Transverse colon (tissue), 4 donors: Measurements from ENCODE around the gene GET3. TPM values are rescaled to one million over a fixed set of nuclear protein-coding genes. Genes with fewer than 3 reads are reported as not detected.
"Not testable (repeated sequence)": the region's sequence is repeated elsewhere in the genome, so short reads cannot be mapped to it uniquely, and the experiment has no call there.

Experiments
- DNase-seq: peaks from one replicate; pipeline ENCODE4 v3.0.0-alpha.2; 2019
- H3K27ac ChIP-seq, 4 donors: fragments of 200-600 bp; sonication (generic); 2 replicates each; pipeline ENCODE4 v1.5.1; 2016 to 2018; ENCODE audit warnings: inconsistent platforms in 4 of 4
- H3K27me3 ChIP-seq: fragments of 200-600 bp; sonication (generic); 2 replicates; pipeline ENCODE4 v1.5.1; 2017; ENCODE audit warnings: inconsistent platforms
- H3K36me3 ChIP-seq, 4 donors: fragments of 200-600 bp; sonication (generic); 2 replicates each; pipeline ENCODE4 v1.5.1; 2017 to 2019; ENCODE audit warnings: inconsistent platforms in 4 of 4
- H3K4me1 ChIP-seq, 4 donors: fragments of 200-600 bp; sonication (generic); 2 replicates each; pipeline ENCODE4 v1.5.1; 2017 to 2020; ENCODE audit warnings: inconsistent platforms in 4 of 4
- H3K4me3 ChIP-seq, 4 donors: fragments of 200-600 bp; sonication (generic); 1 replicate in 1 of 4; 2 replicates in 3 of 4; pipeline versions ENCODE4 v1.5.1 to v1.6.1; 2017 to 2019; ENCODE audit warnings: inconsistent platforms in 4 of 4
- H3K9me3 ChIP-seq, 2 donors: fragments of 200-600 bp; sonication (generic); 2 replicates each; pipeline ENCODE4 v1.5.1; 2017 to 2019; ENCODE audit warnings: inconsistent platforms in 2 of 2
- CTCF ChIP-seq, 5 experiments: fragments of 200-600 bp in 3 of 5; fragments of 450-650 bp in 2 of 5; sonication (generic) in 3 of 5; IDR thresholded peaks; 1 replicate in 2 of 5; 2 replicates in 3 of 5; pipeline ENCODE4 v1.5.1; 2016 to 2017; ENCODE audit warnings: antibody characterized with exemption in 5 of 5, inconsistent platforms in 3 of 5, mild to moderate bottlenecking in 2 of 5, moderate library complexity in 1 of 5
- EP300 ChIP-seq: sonication (generic); formaldehyde crosslinking; IDR thresholded peaks from one replicate; pipeline ENCODE4 v1.6.1; 2017; ENCODE audit warnings: antibody characterized with exemption, low read depth
- POLR2A ChIP-seq: fragments of 450-650 bp; IDR thresholded peaks from one replicate; pipeline ENCODE4 v1.6.1; 2016; ENCODE audit warnings: antibody characterized with exemption, mild to moderate bottlenecking, moderate library complexity
- POLR2AphosphoS5 ChIP-seq, 3 donors: sonication (generic); formaldehyde crosslinking; IDR thresholded peaks; one replicate each; pipeline ENCODE4 v1.6.1; 2016; ENCODE audit warnings: antibody characterized with exemption in 3 of 3
- WGBS, 2 donors: methylation state at CpG; one replicate each; pipeline ENCODE4 v1.1.5; 2018; ENCODE audit warnings: low coverage in 1 of 2; 5-methylcytosine and 5-hydroxymethylcytosine counted together
- in situ Hi-C, 4 donors: fragments of 200-750 bp; cut with MboI; loops; one replicate each; pipeline versions ENCODE4 v1.15.0 to v1.15.1; 2017; ENCODE audit warnings: low sequenced_read_pairs in 3 of 4, low pct_ligation_motif_present in 1 of 4, low pct_unique_long_range_greater_than_20kb in 1 of 4
- intact Hi-C: fragments of 100-400 bp; cut with DNase I; formaldehyde crosslinking; loops from one replicate; pipeline ENCODE4 v1.15.1; 2023; ENCODE audit warnings: low total_unique reads
- total RNA-seq, 4 donors: library from RNA; depleted of rRNA; stranded (reverse); fragments of >200 nt; gene quantifications; one replicate each; pipeline ENCODE4 v1.1.0, GENCODE V29; 2016

GET3 gene
- total RNA-seq, 4 donors from 2014 or later = 18.3 to 75.2 (median 43.6) TPM

- Histone ChIP-seq H3K27ac (peak within 1 kb of the TSS; percentile 80 to 97 (median 88)), H3K4me1 (peaks cover 0 to 19% (median 12%) of the 10 kb centered on the region in 4 donors), H3K9me3 (no peaks in the 10 kb centered on the region), H3K36me3 (peaks cover 0 to 10% (median 3%) of the 10 kb centered on the region in 4 donors), H3K27me3 (no peaks in the 10 kb centered on the region), H3K4me3 (peak within 1 kb of the TSS; percentile 63 to 91 (median 81))
- WGBS, 2 donors = 6 to 15% methylated on average over 3 to 54 of the region's 59 CpGs
- intact Hi-C loops (no loop called here), in situ Hi-C loops (no loop called here)
- no peak for TF ChIP-seq EP300
- no peak for TF ChIP-seq CTCF (IDR thresholded peaks at IDR 0.05)
- peak; percentile 84 to 93 (median 91) for TF ChIP-seq POLR2AphosphoS5 (IDR thresholded peaks at IDR 0.05)
- peak; percentile 76 for TF ChIP-seq POLR2A
- peak; percentile 97 for DNase-seq
Observed at GRCh38 chr19:12696366-12697335, 40.6 kb upstream of the GET3 start, which contains the start of gene FBXW9. Gene FBXW9 (minus strand): TSS chr19:12696631. CDS start chr19:12696581, 50 bp downstream.

- in situ Hi-C loops, H3K27me3 ChIP-seq, H3K4me3 ChIP-seq, H3K9me3 ChIP-seq, DNase-seq, intact Hi-C loops: not testable (repeated sequence)
- Histone ChIP-seq H3K27ac (peak overlapping the region in 1 of 4 donors; percentile 97), H3K36me3 (peaks cover 0 to 18% (median 7%) of the 10 kb centered on the region in 4 donors), H3K4me1 (peaks cover 0 to 19% (median 12%) of the 10 kb centered on the region in 4 donors)
- WGBS, 2 donors = 97% methylated on average over 22 of the region's 22 CpGs; no CpG with 5 or more reads in 1 of the 2 donors
Observed at GRCh38 chr19:12697425-12697824, 39.9 kb upstream of the GET3 start.

- no peak for DNase-seq
- Histone ChIP-seq H3K36me3 (peaks cover 0 to 25% (median 11%) of the 10 kb centered on the region in 4 donors), H3K27me3 (no peaks in the 10 kb centered on the region), H3K4me1 (peaks cover 0 to 19% (median 12%) of the 10 kb centered on the region in 4 donors), H3K9me3 (no peaks in the 10 kb centered on the region), H3K4me3 (no peak overlapping the region), H3K27ac (no peak overlapping the region)
- TF ChIP-seq CTCF (IDR thresholded peaks at IDR 0.05) = no peak
- no peak for TF ChIP-seq POLR2AphosphoS5 (IDR thresholded peaks at IDR 0.05)
- no peak for TF ChIP-seq EP300
- TF ChIP-seq POLR2A = no peak
- in situ Hi-C loops (no loop called here), intact Hi-C loops (no loop called here)
- 76 to 83% methylated on average over 2 to 6 of the region's 6 CpGs for WGBS, 2 donors
Observed at GRCh38 chr19:12698138-12698537, 39.2 kb upstream of the GET3 start.

GRCh38 chr19:12701596-12702282, 35.6 kb upstream of the GET3 start:
- peaks cover 0 to 6% (median 3%) of the 10 kb centered on the region in 4 donors for H3K4me1 ChIP-seq
- H3K9me3 ChIP-seq = no peaks in the 10 kb centered on the region
- intact Hi-C loops (no loop called here), in situ Hi-C loops (no loop called here)
- WGBS, 2 donors = 91 to 100% methylated on average over 2 to 33 of the region's 33 CpGs
- no peak for TF ChIP-seq POLR2A
- no peak for TF ChIP-seq CTCF (IDR thresholded peaks at IDR 0.05)
- no peak for TF ChIP-seq POLR2AphosphoS5 (IDR thresholded peaks at IDR 0.05)
- TF ChIP-seq EP300 = no peak
- peaks cover 0 to 61% (median 23%) of the 10 kb centered on the region in 4 donors for H3K36me3 ChIP-seq
- no peak for DNase-seq
- H3K27ac ChIP-seq = no peak overlapping the region
- H3K4me3 ChIP-seq = no peak overlapping the region
- no peaks in the 10 kb centered on the region for H3K27me3 ChIP-seq
